ENCODE results near the gene PAXIP1. TPM values are rescaled to one million over a fixed set of nuclear protein-coding genes. Genes with fewer than 3 reads are reported as not detected.

PAXIP1 gene
- total and polyA plus RNA-seq, 2 donors (not counting 3 experiments of a cell fraction or from before 2014, with no cell fraction given): 10.0 to 15.8 TPM

- Histone ChIP-seq H3K9ac (replicated peaks; ENCODE audit: extremely low read depth, insufficient read depth, low read length) (no peak overlapping the region), H3K9me1 (replicated peaks; ENCODE audit: control insufficient read depth, extremely low read depth, insufficient read depth, low read length) (no peaks in the 10 kb centered on the region), H3K4me1 (ENCODE audit: control insufficient read depth, extremely low read depth, insufficient read depth, low read length) (no peaks in the 10 kb centered on the region), H3K9me3 (replicated peaks; ENCODE audit: control insufficient read depth, insufficient read depth, low read length) (no peaks in the 10 kb centered on the region), H3K4me2 (ENCODE audit: insufficient read depth, low read length) (no peak overlapping the region), H4K20me1 (replicated peaks; ENCODE audit: control insufficient read depth, extremely low read depth, insufficient read depth, low read length) (no peaks in the 10 kb centered on the region), H3K36me3 (ENCODE audit: control insufficient read depth in 2 of 2, extremely low read depth in 1 of 2, insufficient read depth in 2 of 2, low read length in 2 of 2) (no peaks in the 10 kb centered on the region), H3K79me2 (ENCODE audit: control insufficient read depth, insufficient read depth, low read length) (no peaks in the 10 kb centered on the region), H3K4me3 (replicated peaks in 1 of 3; ENCODE audit: insufficient read depth in 1 of 3, low read depth in 1 of 3, low read length in 3 of 3) (no peak overlapping the region), H3K27me3 (ENCODE audit: control insufficient read depth in 2 of 2, insufficient read depth in 2 of 2, low read length in 2 of 2) (no peaks in the 10 kb centered on the region), H2AFZ (ENCODE audit: low read depth, low read length) (no peak overlapping the region), H3K27ac (ENCODE audit: insufficient read depth, low read depth, low read length) (no peak overlapping the region)
- no peak for TF ChIP-seq MAX (IDR thresholded peaks at IDR 0.05; ENCODE audit: insufficient read depth, insufficient read length)
- TF ChIP-seq MYC (IDR thresholded peaks at IDR 0.05; ENCODE audit: low read depth, low read length): no peak
- no peak for TF ChIP-seq EZH2 (IDR thresholded peaks at IDR 0.05; ENCODE audit: borderline replicate concordance, low read depth, low read length, severe bottlenecking)
- no peak for TF ChIP-seq FOS (IDR thresholded peaks at IDR 0.05; ENCODE audit: borderline replicate concordance, insufficient read depth, low read length)
- no peak for TF ChIP-seq GATA2 (IDR thresholded peaks at IDR 0.05; ENCODE audit: insufficient read depth, insufficient read length, low read depth, low read length)
- TF ChIP-seq POLR2A (IDR thresholded peaks at IDR 0.05; ENCODE audit: low read depth, low read length): no peak
- TF ChIP-seq POLR2AphosphoS5 (IDR thresholded peaks at IDR 0.05; ENCODE audit: insufficient read depth, low read depth, low read length): no peak
- intact Hi-C loops (cut with micrococcal nuclease) (no loop called here), dilution Hi-C loops (cut with MboI; ENCODE audit: extremely low pct_ligation_motif_present, low sequenced_read_pairs) (no loop called here)
- POLR2A ChIA-PET: no interaction called here
- FAIRE-seq: no peak
- CTCF ChIA-PET: interaction anchor here (1.6 kb wide), 1 partner anchor 21 kb away, joined by 5 read pairs; no protein-coding TSS in a partner anchor
- no TSS peak for BruUV-seq (replicated peaks)
- no peak for DNase-seq (ENCODE audit: low read depth, low spot score)
Observed at GRCh38 chr7:154906736-154907355, 96.1 kb downstream of the PAXIP1 start.

GRCh38 chr7:154906201-154906600 lies 96.7 kb downstream of the PAXIP1 start:
- Histone ChIP-seq H3K4me1 (ENCODE audit: control insufficient read depth, extremely low read depth, insufficient read depth, low read length) (no peaks in the 10 kb centered on the region), H3K9ac (replicated peaks; ENCODE audit: extremely low read depth, insufficient read depth, low read length) (no peak overlapping the region), H3K27me3 (ENCODE audit: control insufficient read depth in 2 of 2, insufficient read depth in 2 of 2, low read length in 2 of 2) (no peaks in the 10 kb centered on the region), H3K79me2 (ENCODE audit: control insufficient read depth, insufficient read depth, low read length) (no peaks in the 10 kb centered on the region), H3K4me3 (replicated peaks in 1 of 3; ENCODE audit: insufficient read depth in 1 of 3, low read depth in 1 of 3, low read length in 3 of 3) (no peak overlapping the region), H3K27ac (ENCODE audit: insufficient read depth, low read depth, low read length) (no peak overlapping the region), H3K36me3 (ENCODE audit: control insufficient read depth in 2 of 2, extremely low read depth in 1 of 2, insufficient read depth in 2 of 2, low read length in 2 of 2) (no peaks in the 10 kb centered on the region), H3K9me3 (replicated peaks; ENCODE audit: control insufficient read depth, insufficient read depth, low read length) (no peaks in the 10 kb centered on the region), H2AFZ (ENCODE audit: low read depth, low read length) (no peak overlapping the region), H4K20me1 (replicated peaks; ENCODE audit: control insufficient read depth, extremely low read depth, insufficient read depth, low read length) (no peaks in the 10 kb centered on the region), H3K4me2 (ENCODE audit: insufficient read depth, low read length) (no peak overlapping the region), H3K9me1 (replicated peaks; ENCODE audit: control insufficient read depth, extremely low read depth, insufficient read depth, low read length) (no peaks in the 10 kb centered on the region)
- no TSS peak for BruUV-seq (replicated peaks)
- FAIRE-seq (no peak), DNase-seq (ENCODE audit: low read depth, low spot score) (no peak)
- POLR2A ChIA-PET: no interaction called here
- TF ChIP-seq FOS (IDR thresholded peaks at IDR 0.05; ENCODE audit: borderline replicate concordance, insufficient read depth, low read length): no peak
- TF ChIP-seq POLR2A (IDR thresholded peaks at IDR 0.05; ENCODE audit: low read depth, low read length): no peak
- no peak for TF ChIP-seq JUN (IDR thresholded peaks at IDR 0.05; ENCODE audit: borderline replicate concordance, insufficient read depth, insufficient read length, low read depth)
- TF ChIP-seq EZH2 (IDR thresholded peaks at IDR 0.05; ENCODE audit: borderline replicate concordance, low read depth, low read length, severe bottlenecking): no peak
- no peak for TF ChIP-seq POLR2AphosphoS5 (IDR thresholded peaks at IDR 0.05; ENCODE audit: insufficient read depth, low read depth, low read length)
- TF ChIP-seq GATA2 (IDR thresholded peaks at IDR 0.05; ENCODE audit: insufficient read depth, insufficient read length, low read depth, low read length): no peak
- TF ChIP-seq MYC (IDR thresholded peaks at IDR 0.05; ENCODE audit: low read depth, low read length): no peak
- no peak for TF ChIP-seq MAX (IDR thresholded peaks at IDR 0.05; ENCODE audit: insufficient read depth, insufficient read length)
- TF ChIP-seq, protein P1, sequence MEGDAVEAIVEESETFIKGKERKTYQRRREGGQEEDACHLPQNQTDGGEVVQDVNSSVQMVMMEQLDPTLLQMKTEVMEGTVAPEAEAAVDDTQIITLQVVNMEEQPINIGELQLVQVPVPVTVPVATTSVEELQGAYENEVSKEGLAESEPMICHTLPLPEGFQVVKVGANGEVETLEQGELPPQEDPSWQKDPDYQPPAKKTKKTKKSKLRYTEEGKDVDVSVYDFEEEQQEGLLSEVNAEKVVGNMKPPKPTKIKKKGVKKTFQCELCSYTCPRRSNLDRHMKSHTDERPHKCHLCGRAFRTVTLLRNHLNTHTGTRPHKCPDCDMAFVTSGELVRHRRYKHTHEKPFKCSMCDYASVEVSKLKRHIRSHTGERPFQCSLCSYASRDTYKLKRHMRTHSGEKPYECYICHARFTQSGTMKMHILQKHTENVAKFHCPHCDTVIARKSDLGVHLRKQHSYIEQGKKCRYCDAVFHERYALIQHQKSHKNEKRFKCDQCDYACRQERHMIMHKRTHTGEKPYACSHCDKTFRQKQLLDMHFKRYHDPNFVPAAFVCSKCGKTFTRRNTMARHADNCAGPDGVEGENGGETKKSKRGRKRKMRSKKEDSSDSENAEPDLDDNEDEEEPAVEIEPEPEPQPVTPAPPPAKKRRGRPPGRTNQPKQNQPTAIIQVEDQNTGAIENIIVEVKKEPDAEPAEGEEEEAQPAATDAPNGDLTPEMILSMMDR (IDR thresholded peaks at IDR 0.05; ENCODE audit: extremely low read depth in 1 of 2, insufficient read depth in 1 of 2, low read depth in 1 of 2, low read length in 2 of 2): no peak
- intact Hi-C loops (cut with micrococcal nuclease): no loop called here
- CTCF ChIA-PET: no interaction called here
- dilution Hi-C loops (cut with MboI; ENCODE audit: extremely low pct_ligation_motif_present, low sequenced_read_pairs): no loop called here
